ENCODE measurements around the gene TMED6.

TMED6 gene

GRCh38 chr16:69350536-69351133 lies 951 bp downstream of the TMED6 start:
- no peak for DNase-seq

GRCh38 chr16:69349536-69349935 lies 2.0 kb downstream of the TMED6 start:
- DNase-seq, result no peak

GRCh38 chr16:69348222-69348621 lies 3.4 kb downstream of the TMED6 start:
- no peak for DNase-seq

- DNase-seq, result no peak
Observed at GRCh38 chr16:69346683-69347082, 4.9 kb downstream of the TMED6 start.

GRCh38 chr16:69345923-69346322 lies 5.7 kb downstream of the TMED6 start:
- no peak for DNase-seq

GRCh38 chr16:69344171-69344570 lies 7.4 kb downstream of the TMED6 start:
- DNase-seq, result no peak

- no peak for DNase-seq
Observed at GRCh38 chr16:69340095-69340644, 11.4 kb downstream of the TMED6 start.

GRCh38 chr16:69339289-69340094 lies 12.1 kb downstream of the TMED6 start, which contains the start of the genes COG8 and NIP7:
TSS of gene COG8 (minus strand) at chr16:69339564. CDS start at chr16:69339552, 12 bp downstream.
TSS of gene NIP7 (plus strand) at chr16:69339772. CDS start at chr16:69339830, 58 bp downstream.
- peak; percentile 97 for DNase-seq

GRCh38 chr16:69338557-69339288 lies 12.9 kb downstream of the TMED6 start:
- DNase-seq, result no peak

- DNase-seq, result no peak
Observed at GRCh38 chr16:69334696-69335095, 16.9 kb downstream of the TMED6 start.

GRCh38 chr16:69330286-69331109 lies 21.1 kb downstream of the TMED6 start, which contains the start of gene PDF:
TSS of gene PDF (minus strand) at chr16:69330588. CDS start at chr16:69330570, 18 bp downstream.
- peak; percentile 96 for DNase-seq

GRCh38 chr16:69329369-69330285 lies 22.0 kb downstream of the TMED6 start:
- DNase-seq, result peak; percentile 57

GRCh38 chr16:69328854-69329316 lies 22.7 kb downstream of the TMED6 start:
- no peak for DNase-seq

- no peak for DNase-seq
Observed at GRCh38 chr16:69327585-69328310, 23.8 kb downstream of the TMED6 start.

- no peak for DNase-seq
Observed at GRCh38 chr16:69326172-69326873, 25.3 kb downstream of the TMED6 start.

- DNase-seq, result no peak
Observed at GRCh38 chr16:69325784-69326171, 25.8 kb downstream of the TMED6 start.

GRCh38 chr16:69324585-69325253 lies 26.9 kb downstream of the TMED6 start:
- no peak for DNase-seq

- DNase-seq, result no peak
Observed at GRCh38 chr16:69324013-69324531, 27.5 kb downstream of the TMED6 start.

- no peak for DNase-seq
Observed at GRCh38 chr16:69323415-69323814, 28.2 kb downstream of the TMED6 start.
